ENCODE data around the gene PHB1. TPM values are rescaled to one million over a fixed set of nuclear protein-coding genes. Genes with fewer than 3 reads are reported as not detected.

Gene PHB1
- total and polyA plus RNA-seq, 2 of the 8 experiments (the other 6 are each of a cell fraction or from before 2014, with no cell fraction given): 386 to 597 TPM

DNA sequence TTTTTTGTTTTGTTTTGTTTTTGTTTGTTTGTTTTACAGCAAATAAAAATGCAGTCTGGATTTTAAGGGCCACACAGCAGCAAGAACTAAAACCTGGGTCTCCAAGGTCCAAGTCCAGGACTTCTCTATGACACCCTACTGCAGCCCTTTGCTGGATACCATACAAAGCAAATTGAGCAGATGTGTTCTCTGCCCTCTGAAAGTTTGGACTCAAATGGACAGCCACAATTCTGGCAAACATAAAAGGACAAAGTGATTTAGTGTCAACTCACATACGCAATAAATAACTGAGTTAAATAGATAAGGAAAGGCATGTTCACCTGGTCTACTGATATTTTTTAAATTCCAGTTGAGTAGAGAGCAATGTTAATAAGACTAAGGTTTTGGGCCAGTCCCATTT, 44.9 kb downstream of the PHB1 start:
- no peak overlapping the region for H3K4me3 ChIP-seq (ENCODE audit: extremely low read depth in 1 of 4, insufficient read depth in 2 of 4, low read depth in 3 of 4, low read length in 4 of 4)
- WGBS, 2 experiments (ENCODE audit: extremely low coverage in 1 of 2, insufficient coverage in 1 of 2, insufficient read length in 1 of 2, insufficient replicate concordance in 2 of 2, low coverage in 1 of 2, low lambda C conversion rate in 2 of 2, missing lambda C conversion rate in 1 of 2): 93% methylated on average over 1 of the region's 1 CpG; no CpG with 5 or more reads in 1 of the 2 experiments
- no peak for TF ChIP-seq EP300 (IDR thresholded peaks at IDR 0.05; ENCODE audit: borderline replicate concordance in 1 of 2, low read depth in 2 of 2, low read length in 2 of 2)
- no peak for TF ChIP-seq BACH1 (IDR thresholded peaks at IDR 0.05; ENCODE audit: low read length)
- no peak for TF ChIP-seq ZNF274 (IDR thresholded peaks at IDR 0.05; ENCODE audit: borderline replicate concordance, extremely low read depth, low read length)
- no peak for TF ChIP-seq KDM1A (IDR thresholded peaks at IDR 0.05; ENCODE audit: borderline replicate concordance, low read length)
- no peak for TF ChIP-seq NANOG (IDR thresholded peaks at IDR 0.05; ENCODE audit: insufficient read depth, low read depth, low read length, poor library complexity, severe bottlenecking)
- TF ChIP-seq SIRT6 (IDR thresholded peaks at IDR 0.05; ENCODE audit: low read length): no peak
- TF ChIP-seq, protein P1, sequence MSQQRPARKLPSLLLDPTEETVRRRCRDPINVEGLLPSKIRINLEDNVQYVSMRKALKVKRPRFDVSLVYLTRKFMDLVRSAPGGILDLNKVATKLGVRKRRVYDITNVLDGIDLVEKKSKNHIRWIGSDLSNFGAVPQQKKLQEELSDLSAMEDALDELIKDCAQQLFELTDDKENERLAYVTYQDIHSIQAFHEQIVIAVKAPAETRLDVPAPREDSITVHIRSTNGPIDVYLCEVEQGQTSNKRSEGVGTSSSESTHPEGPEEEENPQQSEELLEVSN (IDR thresholded peaks at IDR 0.05): no peak
- TF ChIP-seq SIX5 (IDR thresholded peaks at IDR 0.05; ENCODE audit: low read depth, low read length): no peak
- TF ChIP-seq KDM5A (IDR thresholded peaks at IDR 0.05; ENCODE audit: low read length): no peak
- no peak for TF ChIP-seq GTF2F1 (IDR thresholded peaks at IDR 0.05; ENCODE audit: borderline replicate concordance, low read depth, low read length)
- no peak overlapping the region for H4K5ac ChIP-seq (ENCODE audit: insufficient read length, low read depth, low read length)
- H2BK15ac ChIP-seq (ENCODE audit: low read length): no peak overlapping the region
- H3K9me3 ChIP-seq (ENCODE audit: insufficient read depth in 2 of 2, low read depth in 1 of 2, low read length in 1 of 2): no peaks in the 10 kb centered on the region
- H3K27me3 ChIP-seq (replicated peaks in 1 of 4; ENCODE audit: control insufficient read depth in 3 of 4, extremely low read depth in 1 of 4, insufficient read depth in 3 of 4, low read length in 3 of 4): no peaks in the 10 kb centered on the region
- H3K56ac ChIP-seq (replicated peaks; ENCODE audit: insufficient read length, low read depth, low read length): no peak overlapping the region
- no peaks in the 10 kb centered on the region for H3K79me1 ChIP-seq (ENCODE audit: low read depth, low read length)
- H2BK20ac ChIP-seq (ENCODE audit: low read length): 0 out of 2 replicates have a peak overlapping the region, but pooled peaks have one; percentile 75
- ChIA-PET CTCF (ENCODE audit: partially characterized antibody) (interaction anchor here (0.8 to 4.6 kb wide), 14 partner anchors 11 to 142 kb away, joined by 3 to 47 read pairs (median 6); partner anchors contain the start of gene NGFR), POLR2A (ENCODE audit: partially characterized antibody) (no interaction called here)
- DNase-seq (ENCODE audit: low read depth in 1 of 2, low spot score in 2 of 2): no peak
- no peak overlapping the region for H3K23ac ChIP-seq (ENCODE audit: insufficient read length)
- H2BK5ac ChIP-seq (ENCODE audit: low read depth, low read length): no peak overlapping the region
- H3K9ac ChIP-seq (replicated peaks in 1 of 4; ENCODE audit: extremely low read depth in 1 of 4, low read depth in 3 of 4, low read length in 3 of 4): no peak overlapping the region
- no peak overlapping the region for H2AFZ ChIP-seq (ENCODE audit: low read length)
- H3K27ac ChIP-seq (ENCODE audit: low read depth, low read length): no peak overlapping the region
- H2BK120ac ChIP-seq (replicated peaks; ENCODE audit: low read depth, low read length): peak overlapping the region; percentile 50
- no peak overlapping the region for H3K18ac ChIP-seq (ENCODE audit: extremely low read depth, low read length)
- no peaks in the 10 kb centered on the region for H3K36me3 ChIP-seq (ENCODE audit: control insufficient read depth in 2 of 4, insufficient read depth in 4 of 4, low read length in 3 of 4)
- H3K4me1 ChIP-seq (replicated peaks in 1 of 4; ENCODE audit: control insufficient read depth in 3 of 4, insufficient read depth in 4 of 4, low read length in 3 of 4): peaks cover 7 to 18% (median 14%) of the 10 kb centered on the region in 4 experiments; a peak in 6 of 7 replicates
- H2AK5ac ChIP-seq (ENCODE audit: low read depth, low read length): no peak overlapping the region
- no peak overlapping the region for H2BK12ac ChIP-seq (ENCODE audit: low read depth, low read length)
- H3K4ac ChIP-seq (replicated peaks; ENCODE audit: insufficient read length, low read depth, low read length): no peak overlapping the region
- H4K8ac ChIP-seq (ENCODE audit: extremely low read depth, insufficient read depth, low read length): no peak overlapping the region
- H3K4me2 ChIP-seq (ENCODE audit: insufficient read depth in 1 of 2, low read depth in 2 of 2, low read length in 2 of 2): no peak overlapping the region
- H4K20me1 ChIP-seq (replicated peaks in 1 of 2; ENCODE audit: control insufficient read depth in 1 of 2, insufficient read depth in 2 of 2, low read length in 2 of 2): no peaks in the 10 kb centered on the region
- no peaks in the 10 kb centered on the region for H3K79me2 ChIP-seq (ENCODE audit: control insufficient read depth in 1 of 2, insufficient read depth in 2 of 2, low read length in 2 of 2)
- no peak overlapping the region for H4K91ac ChIP-seq (replicated peaks; ENCODE audit: insufficient read length, low read length)
- H3K23me2 ChIP-seq (ENCODE audit: low read depth, low read length): no peaks in the 10 kb centered on the region; the same call in 1 of the 2 replicates
- no peak for FAIRE-seq
- H3K14ac ChIP-seq (ENCODE audit: insufficient read length): no peak overlapping the region
